HG02763 (cell line): Measurements from ENCODE around the gene MSANTD4.
"Not testable (repeated sequence)": the region's sequence is repeated elsewhere in the genome, so short reads cannot be mapped to it uniquely, and the experiment has no call there.

Experiments used
- ATAC-seq: cut with Tn5 transposase; IDR thresholded peaks from one replicate; pipeline ENCODE4 v1.9.1; 2021; ENCODE audit warnings: mild to moderate bottlenecking, moderate library complexity; ENCODE audit not compliant: unreplicated experiment

The MSANTD4 gene

DNA sequence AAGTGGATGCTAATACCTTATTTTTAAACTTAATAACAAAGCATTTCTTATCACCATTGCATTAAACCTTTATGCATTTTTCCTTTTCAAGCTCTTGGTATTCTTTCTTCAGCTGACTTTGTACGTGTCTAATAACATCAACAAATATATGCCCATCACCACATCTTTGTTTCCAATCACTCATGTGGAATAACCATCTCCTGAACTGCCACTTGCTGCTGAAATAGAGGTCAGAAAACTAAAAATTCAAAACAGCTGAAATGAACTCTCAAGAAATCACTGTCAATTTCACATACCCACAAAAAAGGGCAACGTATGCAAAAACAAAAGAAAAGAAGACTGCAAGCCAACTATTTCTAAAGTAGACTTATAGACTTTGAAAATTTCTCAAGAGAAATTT lies 7.4 kb downstream of the MSANTD4 start:
- ATAC-seq, result no peak

DNA sequence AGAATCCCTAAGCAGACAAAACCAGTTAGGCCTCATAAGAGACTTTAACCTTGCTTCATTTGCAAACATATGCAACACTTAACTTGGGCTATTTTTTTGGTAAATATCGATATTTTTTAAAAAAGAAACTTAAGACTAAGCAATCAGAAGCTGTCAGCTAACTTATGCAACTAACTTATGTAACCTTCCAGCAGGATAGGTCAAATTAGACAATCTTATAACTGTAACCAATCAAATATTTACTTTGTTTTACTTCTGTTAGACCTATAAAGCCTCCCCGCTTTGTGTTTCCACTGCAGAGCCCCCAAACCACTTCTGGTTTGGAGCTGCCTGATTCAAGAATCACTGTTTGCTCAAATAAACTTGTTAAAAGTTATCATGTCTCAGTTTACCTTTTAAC lies 8.0 kb downstream of the MSANTD4 start:
- ATAC-seq, result no peak

DNA sequence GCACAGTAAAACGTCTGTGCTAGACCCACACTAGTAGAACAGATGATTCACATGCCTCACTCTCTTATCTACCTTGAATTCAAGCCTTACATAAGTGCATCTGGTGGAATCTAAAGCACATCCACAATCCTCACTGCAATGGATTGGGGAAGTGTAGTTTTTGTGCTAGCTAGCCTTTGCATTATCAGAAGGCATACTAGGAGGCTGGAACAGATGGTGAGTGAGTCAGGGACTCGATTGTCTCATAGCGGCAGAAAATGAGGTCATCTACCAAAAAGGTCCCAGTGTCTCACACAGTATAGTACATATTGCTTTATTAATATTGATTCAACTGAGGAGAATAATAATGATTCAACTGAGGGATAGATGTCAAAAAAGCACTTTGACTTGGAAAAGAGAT lies 9.3 kb downstream of the MSANTD4 start:
- no peak for ATAC-seq

DNA sequence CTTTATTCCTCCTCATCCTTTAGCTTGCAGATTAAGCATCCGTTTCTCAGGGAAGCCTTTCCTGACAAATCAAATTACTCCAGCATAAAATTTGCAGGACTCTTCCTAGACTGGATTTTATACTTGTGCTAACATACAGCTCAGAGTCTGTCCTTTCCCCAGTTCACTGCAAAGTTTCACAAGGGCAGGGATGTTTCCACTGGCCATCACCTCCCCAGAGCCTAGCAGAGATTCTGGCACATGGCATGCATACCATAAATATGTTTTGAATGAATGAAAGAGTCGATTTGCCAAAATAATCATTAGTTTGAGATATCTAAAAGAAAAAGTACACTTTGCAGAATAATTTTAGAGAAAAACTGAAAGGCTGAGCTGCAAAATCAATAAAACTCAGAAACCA lies 10.6 kb downstream of the MSANTD4 start:
- ATAC-seq, result no peak

DNA sequence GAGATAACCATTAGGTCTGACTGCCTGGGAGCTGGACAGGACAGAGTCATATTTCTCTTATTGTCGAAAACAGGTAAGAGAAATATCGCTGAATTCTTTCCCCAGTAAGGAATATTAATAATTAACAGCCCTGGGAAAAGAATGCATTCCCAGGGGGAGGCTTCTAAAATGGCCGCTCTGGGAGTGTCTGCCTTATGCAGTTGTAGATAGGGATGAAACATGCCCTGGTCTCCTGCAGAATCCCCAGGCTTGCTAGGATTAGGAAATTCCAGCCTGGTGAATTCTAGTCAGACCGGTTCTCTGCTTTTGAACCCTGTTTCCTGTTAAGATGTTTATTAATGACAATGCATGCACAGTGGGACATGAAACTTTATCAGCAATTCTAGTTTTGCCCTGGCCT lies 18.9 kb downstream of the MSANTD4 start:
- ATAC-seq, result not testable (repeated sequence)

DNA sequence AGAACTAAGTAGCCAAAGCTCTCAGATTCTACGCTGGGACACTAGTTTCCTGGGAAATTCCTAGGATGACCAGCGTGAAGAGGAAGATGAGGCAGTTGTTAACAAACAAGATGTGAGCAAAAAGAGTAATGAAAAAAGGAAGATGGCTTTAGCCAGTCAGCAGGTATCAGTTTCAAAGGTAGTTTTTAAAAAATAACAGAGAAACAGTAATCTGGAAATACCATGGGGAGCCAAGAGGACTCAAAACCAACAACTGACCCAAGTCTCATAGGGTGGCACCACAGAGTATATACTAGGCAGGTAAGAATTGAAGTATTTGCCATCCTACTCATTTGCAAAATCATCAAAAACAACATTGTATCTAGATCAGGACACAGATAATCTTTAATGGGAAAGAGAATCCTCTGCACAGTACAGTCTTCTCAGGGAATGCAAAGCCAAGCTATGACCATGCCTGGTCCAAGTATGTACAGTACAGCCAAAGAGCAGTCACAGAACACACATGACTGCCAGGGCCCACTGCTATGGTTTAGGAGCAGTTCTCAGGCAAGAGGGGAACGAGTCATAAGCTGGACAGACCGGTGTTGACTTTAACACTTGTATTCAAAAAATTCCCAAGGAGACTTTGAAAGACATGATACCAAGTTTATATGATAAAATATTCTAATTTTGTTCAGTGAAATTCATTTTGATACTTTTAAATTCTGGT lies 20.6 kb downstream of the MSANTD4 start:
- ATAC-seq, result no peak

DNA sequence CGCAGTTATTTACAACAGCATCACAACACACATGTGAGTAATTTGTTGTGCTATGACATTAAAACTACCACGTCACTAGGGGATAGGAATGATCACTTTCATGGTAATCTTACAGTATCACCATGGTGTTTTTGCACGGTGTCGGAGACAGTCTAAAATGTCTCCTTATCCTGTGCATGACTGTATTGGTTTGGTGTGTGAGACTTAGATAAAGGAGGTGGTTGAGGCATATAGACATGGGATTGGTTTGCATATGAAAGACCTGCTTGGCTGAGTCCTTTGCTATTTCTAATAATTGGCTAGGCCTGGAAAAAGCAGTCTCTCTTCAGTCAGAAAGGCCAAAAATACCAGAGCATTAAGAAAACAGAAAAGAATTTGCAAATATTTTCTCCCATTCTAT lies 30.2 kb downstream of the MSANTD4 start:
- ATAC-seq, result no peak

DNA sequence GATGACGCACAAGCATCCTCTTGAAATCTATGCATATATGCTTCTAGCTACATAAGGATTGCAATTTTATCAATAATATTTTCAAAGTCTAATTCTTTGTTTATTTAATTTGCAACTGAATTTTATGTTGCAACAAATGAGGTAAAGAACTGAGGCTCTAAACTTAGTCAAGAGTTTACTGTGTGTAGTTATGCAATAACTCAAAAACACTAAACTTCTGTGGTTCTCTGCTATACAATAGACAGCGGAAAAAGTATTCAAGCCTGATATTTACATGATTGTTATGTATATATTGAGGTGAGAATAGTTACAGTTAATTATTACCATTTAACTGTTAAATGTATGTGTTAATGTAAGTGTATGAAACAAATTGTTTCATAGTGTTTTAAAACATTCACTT lies 32.9 kb downstream of the MSANTD4 start:
- ATAC-seq, result no peak

DNA sequence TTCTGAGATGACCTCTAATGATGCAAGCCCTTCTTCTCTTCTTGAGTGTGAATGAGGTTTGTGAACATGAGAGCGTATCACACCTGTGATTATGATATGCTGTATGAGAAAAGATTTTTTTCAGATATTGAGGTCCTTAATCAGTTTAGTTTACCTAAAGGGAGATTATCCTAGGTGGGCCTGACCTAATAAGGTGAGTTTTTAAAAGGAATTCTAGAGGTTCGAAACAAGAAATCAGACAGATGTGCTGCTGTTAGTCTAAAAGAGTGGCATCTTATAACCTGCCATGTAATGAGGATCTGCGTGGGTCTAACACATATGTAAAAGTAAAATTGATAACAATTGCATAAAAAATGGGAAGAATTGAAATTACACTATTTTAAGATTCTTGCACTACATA lies 33.8 kb downstream of the MSANTD4 start:
- no peak for ATAC-seq

DNA sequence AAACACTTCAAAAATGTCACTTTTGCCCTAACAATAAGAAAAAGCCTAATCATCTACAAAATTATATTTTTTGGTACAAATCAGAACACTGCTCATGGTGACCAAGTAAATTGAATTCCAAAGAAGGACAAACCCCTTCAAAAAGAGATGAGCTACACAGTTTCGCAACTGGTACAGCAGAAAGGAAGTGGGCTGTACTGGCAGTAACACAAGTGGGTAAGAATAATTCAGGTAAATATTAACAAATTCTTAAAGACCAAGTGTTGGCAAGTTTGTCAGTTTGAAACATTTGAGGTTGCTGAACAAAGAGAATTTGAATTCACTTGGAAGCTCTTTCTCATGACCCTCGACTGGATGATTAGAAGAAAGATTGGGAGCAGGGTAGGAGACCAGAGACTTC lies 35.5 kb downstream of the MSANTD4 start:
- no peak for ATAC-seq

DNA sequence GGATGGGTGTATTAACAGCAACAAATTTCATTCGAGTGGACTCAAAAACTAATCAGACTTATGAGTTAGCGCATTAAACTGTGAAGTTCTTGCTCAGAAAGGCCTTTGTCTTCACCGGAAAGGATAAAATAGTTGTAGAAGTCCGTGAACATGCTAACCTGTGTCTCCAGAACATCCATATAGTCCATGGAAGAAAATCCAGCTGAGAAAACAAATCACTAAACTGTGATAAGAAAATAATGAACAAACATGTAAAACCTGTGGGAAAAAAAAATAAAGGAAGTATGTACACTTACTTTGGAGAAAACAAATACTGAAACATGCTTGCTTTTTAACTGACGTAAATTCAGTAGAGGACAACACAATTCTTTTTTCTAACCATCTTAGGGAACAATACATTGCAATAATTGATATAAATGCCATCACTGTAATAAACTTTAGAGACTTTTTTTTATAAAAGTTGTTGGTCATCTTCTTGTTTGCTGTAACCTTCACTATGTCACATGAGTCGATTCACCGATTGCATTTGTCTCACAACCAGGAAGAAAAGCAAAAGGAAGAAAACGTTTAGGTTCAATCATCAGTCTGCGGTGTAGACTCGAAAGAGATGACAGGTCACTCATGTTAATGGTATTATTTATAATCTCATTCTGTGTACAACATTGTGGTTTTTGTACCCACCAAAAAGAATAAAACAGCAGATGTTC lies 41.9 kb downstream of the MSANTD4 start:
- ATAC-seq, result no peak

DNA sequence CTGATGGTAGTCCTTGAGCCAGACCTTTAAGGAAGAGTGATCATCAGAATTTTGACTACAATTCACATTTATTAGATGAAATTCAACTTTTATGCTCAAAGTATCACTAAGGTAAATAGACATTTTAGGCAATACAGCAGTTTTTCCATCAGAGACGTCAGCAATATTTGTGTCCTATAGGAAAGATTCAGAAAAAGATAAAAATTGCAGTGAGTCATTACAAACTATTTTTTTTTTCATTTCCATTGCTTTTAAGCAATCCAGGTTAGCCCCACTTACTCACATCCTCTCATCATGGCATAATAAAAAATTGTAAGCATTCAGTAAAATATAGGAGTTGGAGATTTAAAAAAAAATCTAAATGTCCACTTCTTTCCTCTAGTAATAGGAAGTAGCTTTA lies 46.9 kb downstream of the MSANTD4 start:
- ATAC-seq, result no peak

DNA sequence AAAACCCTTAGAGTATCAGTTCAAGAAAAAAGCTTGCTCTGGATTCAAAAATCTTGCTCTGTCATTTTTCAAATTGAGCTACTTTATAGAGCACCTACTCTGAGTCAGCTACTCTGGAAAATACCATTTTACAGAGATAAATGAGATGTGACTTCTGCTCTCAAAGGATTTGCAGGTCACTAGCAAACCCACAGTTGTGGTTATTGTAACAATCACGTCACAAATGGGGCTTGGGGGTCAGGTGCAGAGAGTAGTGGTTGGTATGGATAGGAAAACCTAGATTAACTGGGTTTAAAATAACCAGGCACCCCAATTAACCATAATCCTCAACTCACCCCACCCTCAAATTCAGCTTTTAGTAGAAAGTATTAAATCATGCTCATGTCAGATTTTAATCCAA lies 52.3 kb downstream of the MSANTD4 start:
- ATAC-seq, result no peak

DNA sequence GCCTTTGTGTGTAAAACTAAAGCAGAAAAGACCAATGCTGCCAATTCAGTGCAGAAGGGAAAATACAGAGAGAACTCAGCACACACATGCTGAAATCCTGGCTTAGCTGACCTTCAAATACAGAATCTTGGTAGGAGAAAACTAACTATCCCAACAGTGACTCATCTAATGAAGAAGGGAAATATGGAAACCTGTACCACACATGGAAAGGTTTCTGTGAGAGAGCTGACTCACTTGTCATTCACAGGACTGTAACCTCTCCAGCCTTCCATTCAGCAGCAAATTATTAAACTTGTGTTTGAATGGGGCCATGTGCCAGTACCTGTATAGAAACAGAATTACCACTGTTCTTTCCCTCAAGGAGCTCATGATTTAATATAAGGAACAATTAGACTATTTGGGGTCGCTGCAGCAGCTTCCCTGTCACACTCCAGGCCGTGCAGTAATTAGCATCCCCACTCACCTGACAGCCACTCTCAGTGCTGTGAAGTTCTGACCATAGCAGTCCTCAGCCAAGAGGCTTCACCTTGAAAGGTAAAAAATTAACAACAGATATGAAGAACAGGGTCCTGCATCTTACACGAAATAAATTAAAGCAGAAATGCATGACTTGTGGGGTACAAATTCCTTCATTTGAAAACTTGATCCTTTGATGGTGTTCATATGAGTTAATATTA lies 53.9 kb downstream of the MSANTD4 start:
- no peak for ATAC-seq

DNA sequence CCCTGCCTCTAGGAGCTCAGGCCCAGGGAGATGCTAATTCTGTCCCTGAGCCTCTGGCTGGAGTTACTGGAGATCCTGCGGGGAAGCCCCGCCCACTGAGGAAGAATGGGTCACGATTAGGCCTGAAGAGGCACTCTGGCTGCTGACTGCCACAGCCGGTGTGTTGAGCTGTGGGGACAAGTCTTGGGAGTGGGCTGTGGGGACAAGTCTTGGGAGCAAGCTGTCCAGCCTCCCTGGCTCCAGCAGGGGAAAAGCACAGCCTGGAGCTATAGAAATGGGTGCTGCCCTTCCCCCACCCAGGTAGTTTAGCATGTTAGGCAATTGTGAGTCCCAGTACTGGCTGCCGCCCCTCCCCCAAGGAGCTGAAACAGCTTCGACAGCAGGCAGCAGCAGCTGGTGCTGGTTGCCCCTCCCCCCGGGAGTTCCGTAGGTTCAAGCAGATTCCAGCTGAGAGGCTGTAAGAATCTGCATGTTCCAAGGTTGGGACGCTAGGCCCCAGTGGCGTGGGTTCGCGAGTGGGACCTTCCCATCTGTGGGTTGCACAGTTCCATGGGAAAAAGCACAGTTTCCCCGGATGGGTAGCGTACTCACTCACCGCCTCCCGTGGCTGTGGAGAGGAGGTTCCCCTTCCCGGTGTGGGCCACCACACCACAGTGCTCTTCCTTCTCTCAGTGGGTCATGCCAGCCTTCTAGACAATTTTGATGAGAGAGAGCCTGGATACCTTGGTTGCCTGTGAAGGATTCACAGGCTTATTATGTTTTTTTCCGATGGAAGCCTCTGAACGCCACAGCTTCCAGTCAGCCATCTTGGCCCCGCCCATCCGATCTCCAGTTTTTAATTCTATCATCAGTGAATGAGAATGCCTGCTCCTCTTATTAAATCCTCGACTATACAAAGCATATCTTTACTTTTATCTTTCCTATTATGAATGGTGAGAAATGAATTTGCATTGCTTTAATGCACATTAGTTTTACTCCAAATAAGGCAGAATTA lies 61.5 kb downstream of the MSANTD4 start:
- ATAC-seq, result no peak
